HepG2 (cell line): ENCODE measurements around the gene CHMP6. TPM values are rescaled to one million over a fixed set of nuclear protein-coding genes. Genes with fewer than 3 reads are reported as not detected.

Experiments used
- ATAC-seq: fragments of 200-7000 bp; cut with Tn5 transposase; 3 replicates; pipeline ENCODE4 v1.9.1; 2020; ENCODE audit warnings: mild to moderate bottlenecking, moderate library complexity
- BruUV-seq: library from RNA; stranded (reverse); fragments of 400-500 nt; replicated peaks from 2 replicates; lab custom pipeline; 2021; lab: Mats Ljungman, UMichigan
- CTCF ChIA-PET: fragments of 300-600 bp; formaldehyde crosslinking; extraction: SDS; loops from one replicate; lab custom pipeline; 2021; ENCODE audit warnings: low total read pairs, inconsistent platforms, low intra/inter-chr PET ratio; lab: Yijun Ruan, JAX
- POLR2A ChIA-PET: fragments of 350-600 bp; sonication (Branson Sonifier 250); formaldehyde crosslinking; loops from one replicate; lab custom pipeline; 2020; ENCODE audit warnings: antibody characterized with exemption, inconsistent platforms; lab: Yijun Ruan, JAX
- DNase-seq: peaks from one replicate; pipeline ENCODE4 v3.0.0-alpha.2; 2015; ENCODE audit warnings: low spot score
- FAIRE-seq: peaks from 3 replicates; lab custom pipeline; 2011; peaks lifted over from hg19 to GRCh38; lab: Jason Lieb, UNC
- H2AFZ ChIP-seq: one replicate; pipeline ENCODE4 v1.6.1; 2011; ENCODE audit warnings: low read length, inconsistent platforms
- H3K27ac ChIP-seq: fragments of 300-600 bp; 3 replicates; pipeline ENCODE4 v1.8.0; 2011; ENCODE audit warnings: mixed run types, mild to moderate bottlenecking, mixed read lengths, low read length, inconsistent platforms; ENCODE audit not compliant: insufficient read depth; ENCODE audit errors: extremely low read length
- H3K27me3 ChIP-seq, 2 experiments: fragments of 200-600 bp in 1 of 2; 2 replicates in 1 of 2; 3 replicates in 1 of 2; pipeline versions ENCODE4 v1.6.0 to v1.8.0; 2011; ENCODE audit warnings: low read length in 2 of 2, mild to moderate bottlenecking in 2 of 2, moderate library complexity in 2 of 2, inconsistent platforms in 1 of 2; ENCODE audit not compliant: insufficient read depth in 2 of 2, control insufficient read depth in 1 of 2
- H3K36me3 ChIP-seq, 2 experiments: fragments of 200-600 bp in 1 of 2; replicated peaks in 1 of 2; 2 replicates in 1 of 2; 3 replicates in 1 of 2; pipeline versions ENCODE4 v1.5.1 to v1.8.0; 2011; ENCODE audit warnings: low read length in 2 of 2, inconsistent platforms in 1 of 2; ENCODE audit not compliant: insufficient read depth in 2 of 2, control insufficient read depth in 1 of 2
- H3K4me1 ChIP-seq: 2 replicates; pipeline ENCODE4 v1.5.1; 2012; ENCODE audit warnings: low read length, inconsistent platforms; ENCODE audit not compliant: insufficient read depth
- H3K4me2 ChIP-seq: 2 replicates; pipeline ENCODE4 v1.6.0; 2011; ENCODE audit warnings: low read depth, low read length, inconsistent platforms
- H3K4me3 ChIP-seq, 3 experiments: fragments of 200-600 bp in 1 of 3; sonication (generic), shearing (Covaris generic) in 1 of 3; replicated peaks in 1 of 3; 2 replicates each; pipeline ENCODE4 v1.5.1; 2011 to 2016; ENCODE audit warnings: low read length in 3 of 3, inconsistent platforms in 2 of 3, low read depth in 2 of 3, mild to moderate bottlenecking in 2 of 3, control low read depth in 1 of 3, mixed read lengths in 1 of 3; ENCODE audit not compliant: insufficient read depth in 1 of 3
- H3K79me2 ChIP-seq: one replicate; pipeline ENCODE4 v1.6.1; 2011; ENCODE audit warnings: low read length, inconsistent platforms; ENCODE audit not compliant: insufficient read depth
- H3K9ac ChIP-seq: 2 replicates; pipeline ENCODE4 v1.6.0; 2011; ENCODE audit warnings: mild to moderate bottlenecking, low read depth, low read length, inconsistent platforms; ENCODE audit not compliant: insufficient read depth
- H3K9me3 ChIP-seq: 2 replicates; pipeline ENCODE4 v1.5.1; 2012; ENCODE audit warnings: mild to moderate bottlenecking, low read length
- H4K20me1 ChIP-seq: 2 replicates; pipeline ENCODE4 v1.6.0; 2011; ENCODE audit warnings: inconsistent platforms, mild to moderate bottlenecking, low read length, moderate library complexity; ENCODE audit not compliant: insufficient read depth
- ATF3 ChIP-seq: sonication (generic); formaldehyde crosslinking; IDR thresholded peaks from 2 replicates; pipeline ENCODE4 v1.4.0; 2020; ENCODE audit warnings: missing genetic modification reagents
- CCAR2 ChIP-seq: fragments of 200-400 bp; formaldehyde crosslinking; optimal IDR thresholded peaks from 2 replicates; pipeline ENCODE3; 2018; ENCODE audit warnings: low read depth, mild to moderate bottlenecking, low read length, moderate library complexity
- ZFP1 ChIP-seq: IDR thresholded peaks from 2 replicates; pipeline ENCODE4 v1.6.1; 2016
- ZNF33B ChIP-seq: sonication (generic); formaldehyde crosslinking; IDR thresholded peaks from 2 replicates; pipeline ENCODE4 v1.5.1; 2020; ENCODE audit warnings: mild to moderate bottlenecking, missing genetic modification reagents
- ZNF354B ChIP-seq: sonication (generic); formaldehyde crosslinking; IDR thresholded peaks from 2 replicates; pipeline ENCODE4 v1.8.0; 2022; ENCODE audit warnings: mild to moderate bottlenecking, missing genetic modification reagents
- ZNF687 ChIP-seq: sonication (generic); formaldehyde crosslinking; IDR thresholded peaks from 2 replicates; pipeline ENCODE4 v1.5.1; 2020; ENCODE audit warnings: mild to moderate bottlenecking, missing genetic modification reagents, moderate library complexity
- ZSCAN31 ChIP-seq: sonication (generic); formaldehyde crosslinking; IDR thresholded peaks from 2 replicates; pipeline ENCODE4 v1.5.0; 2020; ENCODE audit warnings: low read depth, mild to moderate bottlenecking, missing genetic modification reagents
- WGBS: methylation state at CpG from one replicate; pipeline ENCODE4 v1.1.6; 2017; ENCODE audit warnings: low lambda C conversion rate; 5-methylcytosine and 5-hydroxymethylcytosine counted together
- in situ Hi-C: cut with HindIII; loops from 2 replicates; pipeline ENCODE4 v1.10.0; 2017; ENCODE audit warnings: low pct_unique_long_range_greater_than_20kb; ENCODE audit not compliant: extremely low pct_ligation_motif_present
- intact Hi-C: fragments of 100-400 bp; cut with micrococcal nuclease; formaldehyde crosslinking; loops from one replicate; pipeline ENCODE4 v1.10.0; 2022; ENCODE audit not compliant: unreplicated experiment
- polyA plus RNA-seq, 8 experiments: library from polyadenylated mRNA; depleted of rRNA in 3 of 8; stranded (reverse) in 7 of 8; unstranded in 1 of 8; fragments of >200 nt; fragmentation: Illumina TruSeq in 4 of 8; extraction: Trizol in 4 of 8; gene quantifications; 2 replicates each; pipeline versions ENCODE4 v1.2.1 to v1.2.3, GENCODE V29; 2011 to 2016; ENCODE audit warnings: low read depth in 4 of 8, missing spikeins in 1 of 8, mixed read lengths in 1 of 8; ENCODE audit not compliant: insufficient read depth in 1 of 8
- total RNA-seq, 5 experiments: library from RNA; depleted of rRNA; stranded (reverse); fragments of >200 nt; fragmentation: Illumina TruSeq; extraction: Trizol; gene quantifications; 2 replicates each; pipeline ENCODE4 v1.2.3, GENCODE V29; 2016; ENCODE audit warnings: low read depth in 1 of 5

The CHMP6 gene
- total and polyA plus RNA-seq, 2 of the 13 experiments (the other 11 are each of a cell fraction or from before 2014, with no cell fraction given): 11.1 to 24.2 TPM

GRCh38 chr17:80981062-80981902 is 10.4 kb upstream of the CHMP6 start (continued):
- TF ChIP-seq ZNF33B (CRISPR knock-in tag): no peak
- TF ChIP-seq ATF3: no peak
- no peak for TF ChIP-seq ZSCAN31 (CRISPR knock-in tag)
- no peak for TF ChIP-seq ZNF354B

GRCh38 chr17:80981929-80982425 is 9.7 kb upstream of the CHMP6 start:
- no peak for TF ChIP-seq CCAR2
- peak; percentile 8; the same call in 1 of the 2 replicates for TF ChIP-seq ZNF687 (CRISPR knock-in tag)
- TF ChIP-seq ZFP1 (CRISPR knock-in tag): no peak
- Histone ChIP-seq H3K4me2 (no peak overlapping the region), H3K9me3 (no peaks in the 10 kb centered on the region), H3K27me3 (peaks cover 8 to 47% of the 10 kb centered on the region in 2 experiments; a peak in 4 of 5 replicates), H3K4me1 (peaks cover 25% of the 10 kb centered on the region), H2AFZ (no peak overlapping the region), H3K9ac (no peak overlapping the region), H3K27ac (no peak overlapping the region), H3K79me2 (no peaks in the 10 kb centered on the region), H4K20me1 (no peaks in the 10 kb centered on the region), H3K4me3 (no peak overlapping the region; a peak in 1 of 6 replicates), H3K36me3 (no peaks in the 10 kb centered on the region)
- whole genome bisulfite sequencing: 30% methylated on average over 14 of the region's 17 CpGs
- no peak for DNase-seq
- intact Hi-C loops: no loop called here
- no peak; the same call in 2 of the 3 replicates for ATAC-seq
- no TSS peak for BruUV-seq
- ChIA-PET CTCF (interaction anchor here (1.4 to 2.0 kb wide), 3 partner anchors 115 to 555 kb away, joined by 4 to 13 read pairs (median 8); no protein-coding TSS in a partner anchor), POLR2A (no interaction called here)
- FAIRE-seq: no peak
- in situ Hi-C loops: loop anchor here (5.0 kb wide), 1 partner anchor 555 kb away; no protein-coding TSS in a partner anchor
